ENCODE results near the gene GALNS. TPM values are rescaled to one million over a fixed set of nuclear protein-coding genes. Genes with fewer than 3 reads are reported as not detected.

GALNS gene
- total RNA-seq, 2 experiments from 2014 or later: 29.4 to 35.7 TPM

DNA sequence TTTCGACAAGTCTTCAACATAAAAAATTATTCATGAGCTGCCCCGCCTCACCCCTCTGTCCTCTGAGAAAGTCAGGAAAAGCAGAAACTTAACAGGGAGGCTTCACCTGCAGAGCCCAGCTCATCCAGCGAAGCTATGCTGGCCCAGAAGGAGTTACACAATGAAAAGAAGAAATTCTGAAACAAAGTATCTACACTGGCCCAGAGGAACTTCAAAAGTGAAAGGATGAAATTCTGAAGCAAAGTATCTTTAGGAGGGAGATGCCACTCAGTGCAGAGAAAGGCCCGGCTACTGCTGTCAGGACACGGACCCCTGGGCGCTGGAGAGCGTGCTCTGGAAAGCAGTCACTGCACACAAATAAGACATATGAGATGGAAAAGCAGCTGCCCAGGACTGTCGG is 1.6 kb downstream of the GALNS start:
- no peaks in the 10 kb centered on the region for H3K27me3 Mint-ChIP-seq
- H3K36me3 Mint-ChIP-seq (ENCODE audit: low read depth): peaks cover 10% of the 10 kb centered on the region
- H3K4me1 Mint-ChIP-seq: peaks cover 32% of the 10 kb centered on the region
- DNase-seq: no peak
- H3K4me3 Mint-ChIP-seq: peak overlapping the region; percentile 60
- ChIA-PET CTCF (interaction anchor here (0.8 to 1.4 kb wide), 2 partner anchors 71 to 118 kb away, joined by 3 to 4 read pairs; partner anchors contain the start of gene PIEZO1), POLR2A (no interaction called here)
- H3K9me3 Mint-ChIP-seq: no peaks in the 10 kb centered on the region
- peak overlapping the region; percentile 57 for H3K27ac Mint-ChIP-seq

DNA sequence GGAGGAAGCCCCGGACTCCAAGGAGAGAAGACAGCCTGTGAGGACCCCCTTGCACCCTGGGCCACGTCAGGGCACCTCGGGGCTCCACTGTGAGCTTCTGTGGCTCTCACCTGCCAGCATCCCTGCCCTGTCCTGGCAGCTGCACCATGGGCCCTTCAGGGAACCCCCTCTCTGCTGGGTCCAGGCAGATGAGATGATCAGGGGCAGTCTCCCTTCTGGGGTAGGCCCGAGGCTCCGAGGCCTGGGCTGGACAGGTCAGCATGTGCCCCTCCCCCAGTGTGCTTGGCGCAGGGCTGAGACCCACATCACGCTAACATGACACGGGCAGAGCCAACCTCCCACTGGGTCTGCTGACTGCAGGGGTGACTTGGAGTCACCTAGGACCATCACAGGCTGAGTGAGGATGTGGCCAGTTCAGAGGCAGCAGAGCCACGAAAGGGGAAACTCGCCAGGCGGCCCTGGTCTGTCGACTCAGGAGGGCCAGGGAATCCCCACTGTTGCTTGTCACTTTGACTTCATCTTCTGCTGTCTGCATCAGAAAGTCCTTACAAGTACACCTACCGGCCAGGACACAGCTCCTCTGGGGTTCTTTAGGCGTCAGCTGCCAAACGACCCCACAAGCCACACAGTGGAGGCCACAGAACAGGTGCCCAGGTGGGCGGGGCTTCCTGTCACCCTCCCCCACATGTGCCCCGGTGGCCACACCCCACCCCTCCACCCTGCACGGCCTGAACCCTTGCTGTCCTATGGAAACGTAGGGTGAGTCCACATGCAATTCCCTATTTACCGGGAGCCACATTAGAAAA is 2.2 kb downstream of the GALNS start:
- Mint-ChIP-seq H3K27me3 (no peaks in the 10 kb centered on the region), H3K36me3 (ENCODE audit: low read depth) (peaks cover 10% of the 10 kb centered on the region), H3K9me3 (no peaks in the 10 kb centered on the region), H3K4me1 (peaks cover 32% of the 10 kb centered on the region), H3K27ac (no peak overlapping the region), H3K4me3 (peak overlapping the region; percentile 60)
- peak; percentile 13 for DNase-seq
- ChIA-PET CTCF (interaction anchor here (0.8 to 1.4 kb wide), 5 partner anchors 27 to 117 kb away, joined by 3 to 4 read pairs (median 4); partner anchors contain the start of gene PIEZO1), POLR2A (no interaction called here)

DNA sequence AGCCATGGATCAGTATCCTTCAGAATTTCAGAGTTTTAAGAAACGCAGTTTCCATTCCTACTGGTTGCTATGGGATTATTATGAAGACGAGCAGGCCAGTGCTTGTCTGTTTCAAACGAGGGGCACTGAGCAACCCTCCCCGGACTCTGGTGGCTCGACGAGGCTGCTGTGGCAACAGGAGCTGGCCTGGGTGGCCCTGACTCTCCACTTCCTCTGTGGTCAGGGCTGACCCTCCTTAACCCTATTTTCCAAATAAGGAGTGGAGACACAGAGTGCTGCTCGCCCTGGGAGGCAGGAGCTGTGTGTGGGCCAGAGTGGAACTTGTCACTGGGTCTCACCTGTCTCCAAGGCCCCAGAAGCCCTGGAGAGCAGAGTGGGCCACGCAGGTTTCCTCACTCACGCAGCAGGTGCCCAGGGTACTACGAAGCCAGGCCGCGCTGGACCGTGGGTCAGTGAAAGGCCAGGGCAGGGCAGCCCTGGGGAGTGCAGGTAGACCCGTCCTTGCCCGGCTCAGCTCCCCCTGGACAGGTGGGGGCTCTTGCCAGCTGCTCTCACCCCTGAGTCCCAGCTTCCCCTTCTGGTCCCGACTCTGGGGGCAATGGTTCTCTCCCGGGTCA is 3.3 kb downstream of the GALNS start:
- Mint-ChIP-seq H3K4me3 (no peak overlapping the region), H3K9me3 (no peaks in the 10 kb centered on the region), H3K27ac (no peak overlapping the region), H3K27me3 (no peaks in the 10 kb centered on the region), H3K4me1 (peaks cover 27% of the 10 kb centered on the region), H3K36me3 (ENCODE audit: low read depth) (peaks cover 5% of the 10 kb centered on the region)
- no peak for DNase-seq
- POLR2A ChIA-PET: no interaction called here
- CTCF ChIA-PET: interaction anchor here (0.6 to 1.4 kb wide), 5 partner anchors 13 to 116 kb away, joined by 3 to 4 read pairs (median 4); no protein-coding TSS in a partner anchor

DNA sequence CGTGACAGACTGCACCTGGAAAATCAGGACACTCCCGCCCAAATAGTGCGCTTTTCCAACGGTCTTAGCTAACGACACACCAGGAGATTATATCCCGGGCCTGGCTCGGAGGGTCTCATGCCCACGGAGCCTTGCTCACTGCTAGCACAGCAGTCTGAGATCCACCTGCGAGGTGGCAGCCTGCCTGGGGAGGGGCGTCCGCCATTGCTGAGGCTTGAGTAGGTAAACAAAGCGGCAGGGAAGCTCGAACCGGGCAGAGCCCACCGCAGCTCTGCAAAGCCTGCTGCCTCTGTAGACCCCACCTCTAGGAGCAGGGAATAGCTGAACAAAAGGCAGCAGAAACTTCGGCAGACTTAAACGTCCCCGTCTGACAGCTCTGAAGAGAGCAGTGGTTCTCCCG is 5.1 kb downstream of the GALNS start:
- no peak overlapping the region for H3K4me3 Mint-ChIP-seq
- peaks cover 18% of the 10 kb centered on the region for H3K4me1 Mint-ChIP-seq
- no peaks in the 10 kb centered on the region for H3K36me3 Mint-ChIP-seq (ENCODE audit: low read depth)
- H3K27ac Mint-ChIP-seq: no peak overlapping the region
- H3K27me3 Mint-ChIP-seq: no peaks in the 10 kb centered on the region
- ChIA-PET CTCF (interaction anchor here (1.0 to 1.3 kb wide), 2 partner anchors 11 to 39 kb away, joined by 3 read pairs; no protein-coding TSS in a partner anchor), POLR2A (no interaction called here)
- no peaks in the 10 kb centered on the region for H3K9me3 Mint-ChIP-seq
- no peak for DNase-seq

DNA sequence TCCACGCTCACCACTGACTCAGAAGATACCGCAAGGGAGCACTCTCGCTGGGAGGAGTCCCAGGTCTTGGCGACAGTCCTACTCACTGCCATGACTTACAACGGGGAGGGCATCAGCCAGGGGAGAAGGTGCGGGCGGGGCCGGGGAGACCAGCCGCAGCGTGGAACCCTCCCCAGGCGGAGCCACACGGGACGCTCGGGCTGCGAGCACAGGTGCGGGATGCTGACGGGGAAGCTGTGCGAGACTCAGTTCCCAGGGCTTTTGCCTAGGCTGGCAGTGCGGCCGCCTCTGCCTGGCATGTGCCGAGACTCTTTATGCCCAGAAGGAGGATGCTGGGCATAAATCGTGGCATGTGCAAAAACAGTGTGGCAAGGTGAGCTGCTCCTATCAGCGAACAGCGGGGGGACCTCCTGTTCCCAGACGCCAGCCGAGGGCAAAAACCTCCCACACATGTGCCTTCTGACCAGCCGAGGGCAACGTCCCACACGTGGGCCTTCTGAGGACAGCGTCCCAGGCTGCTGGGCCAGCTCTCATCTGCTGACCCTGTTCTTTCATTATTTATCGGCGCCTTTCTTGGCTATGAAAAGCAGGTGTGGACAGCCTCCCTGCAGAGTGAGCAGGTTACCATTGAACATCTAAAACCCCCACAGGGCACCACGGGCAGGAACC is 6.1 kb downstream of the GALNS start:
- ChIA-PET CTCF (interaction anchor here (1.3 kb wide), 1 partner anchor 10 kb away, joined by 3 read pairs; no protein-coding TSS in a partner anchor), POLR2A (no interaction called here)
- Mint-ChIP-seq H3K9me3 (no peaks in the 10 kb centered on the region), H3K36me3 (ENCODE audit: low read depth) (no peaks in the 10 kb centered on the region), H3K27ac (no peak overlapping the region), H3K4me3 (no peak overlapping the region), H3K4me1 (peaks cover 14% of the 10 kb centered on the region), H3K27me3 (no peaks in the 10 kb centered on the region)
- no peak for DNase-seq

DNA sequence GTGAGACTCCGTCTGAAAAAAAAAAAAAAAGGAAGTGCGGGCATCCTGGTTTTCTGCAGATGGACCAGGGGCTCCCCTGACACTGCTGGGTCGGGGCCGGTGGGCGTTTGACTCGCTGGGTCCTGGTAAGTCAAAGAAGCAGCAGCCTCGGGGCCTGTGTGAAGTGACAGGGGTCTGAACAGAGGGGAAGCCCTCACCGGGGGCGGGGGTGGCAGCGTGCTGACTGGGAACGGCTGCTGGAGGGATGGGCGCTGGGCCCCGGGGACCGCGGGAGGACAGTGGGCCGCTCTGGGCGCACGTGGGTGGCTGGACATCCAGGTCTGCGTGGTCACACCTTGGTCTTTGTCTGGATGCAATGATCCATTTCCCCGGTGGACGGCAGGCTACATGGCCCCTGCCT is 8.2 kb downstream of the GALNS start:
- no peak for DNase-seq

DNA sequence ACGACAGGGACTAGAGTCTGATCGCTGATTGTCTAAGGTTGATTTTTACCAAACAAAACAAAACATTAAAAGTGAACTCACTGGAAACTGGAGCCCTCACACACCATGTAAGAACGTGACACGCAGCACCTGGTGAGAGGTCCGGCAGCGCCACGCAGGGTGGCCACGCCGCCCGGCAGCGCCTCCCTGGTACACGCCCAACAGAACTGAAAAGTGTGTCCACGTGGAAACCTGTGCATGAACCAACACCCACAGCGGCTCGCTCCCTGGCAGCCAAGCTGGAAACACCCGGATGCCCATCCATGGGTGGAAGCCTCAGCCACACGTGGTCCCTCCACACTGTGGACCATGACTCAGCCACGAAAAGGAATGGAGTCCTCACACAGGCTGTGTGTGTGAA is 9.1 kb downstream of the GALNS start:
- no peak for DNase-seq

More for the DNA sequence above, 8.2 kb downstream of the GALNS start:
- CTCF ChIA-PET: no interaction called here
- H3K4me3 Mint-ChIP-seq: no peak overlapping the region
- POLR2A ChIA-PET: no interaction called here
- no peak overlapping the region for H3K27ac Mint-ChIP-seq
- no peaks in the 10 kb centered on the region for H3K27me3 Mint-ChIP-seq
- peaks cover 1% of the 10 kb centered on the region for H3K4me1 Mint-ChIP-seq
- no peaks in the 10 kb centered on the region for H3K36me3 Mint-ChIP-seq (ENCODE audit: low read depth)
- no peaks in the 10 kb centered on the region for H3K9me3 Mint-ChIP-seq

DNA sequence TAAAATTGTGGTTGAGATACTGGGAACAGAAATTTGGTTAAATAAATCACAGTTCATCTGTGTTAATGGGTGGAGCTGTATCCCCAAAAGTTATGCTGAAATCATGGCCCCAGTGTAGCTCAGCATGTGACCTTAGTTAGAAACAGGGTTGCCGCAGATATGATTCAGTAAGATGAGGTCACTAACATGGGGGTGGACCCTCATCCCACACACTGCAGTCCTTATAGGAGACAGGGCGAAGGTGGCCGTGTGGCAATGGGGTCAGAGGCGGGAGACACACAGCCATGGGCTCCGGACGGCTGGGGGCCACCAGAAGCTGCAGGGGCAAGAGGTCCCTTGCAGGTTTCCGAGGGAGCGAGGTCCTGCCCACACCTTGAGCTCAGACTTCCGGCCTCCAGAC is 10.7 kb downstream of the GALNS start:
- CTCF ChIA-PET: interaction anchor here (0.9 kb wide), 1 partner anchor 11 kb away, joined by 3 read pairs; the partner anchor contains the start of gene TRAPPC2L

More for the DNA sequence above, 9.1 kb downstream of the GALNS start:
- Mint-ChIP-seq H3K4me1 (peaks cover 1% of the 10 kb centered on the region), H3K27ac (no peak overlapping the region), H3K4me3 (no peak overlapping the region), H3K36me3 (ENCODE audit: low read depth) (no peaks in the 10 kb centered on the region), H3K9me3 (no peaks in the 10 kb centered on the region), H3K27me3 (no peaks in the 10 kb centered on the region)
- ChIA-PET CTCF (no interaction called here), POLR2A (no interaction called here)

DNA sequence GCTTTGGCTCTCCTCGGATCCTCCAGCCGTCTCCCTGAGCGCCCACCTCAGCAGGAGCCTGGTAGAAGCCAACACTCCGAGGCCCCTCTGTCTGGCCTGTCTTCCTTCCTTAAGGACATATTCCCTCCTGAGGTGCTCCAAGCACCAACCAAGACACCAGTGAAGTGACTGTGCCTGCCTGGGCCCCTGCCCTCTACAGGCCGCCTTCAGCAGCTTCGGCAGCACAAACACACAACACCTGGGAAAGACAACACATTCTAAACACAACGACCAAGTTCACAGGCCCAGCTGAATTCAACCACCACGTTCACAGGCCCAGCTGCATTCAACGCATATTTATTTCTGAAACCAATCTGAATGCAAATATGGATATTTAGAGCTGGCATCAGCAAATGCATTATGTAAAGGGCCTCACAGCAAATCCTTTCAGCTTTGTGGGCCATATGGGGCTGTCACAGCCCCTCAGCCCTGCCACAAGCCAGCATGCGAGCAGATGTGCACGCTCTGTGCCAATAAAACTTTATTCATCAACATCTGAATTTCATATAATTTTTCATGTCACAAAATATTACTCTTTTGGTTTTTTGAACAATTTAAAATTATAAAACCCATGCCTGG is 12.2 kb downstream of the GALNS start:
- POLR2A ChIA-PET: no interaction called here
- no peak overlapping the region for H3K4me3 Mint-ChIP-seq
- H3K9me3 Mint-ChIP-seq: no peaks in the 10 kb centered on the region
- H3K27me3 Mint-ChIP-seq: no peaks in the 10 kb centered on the region
- DNase-seq: no peak
- H3K36me3 Mint-ChIP-seq (ENCODE audit: low read depth): no peaks in the 10 kb centered on the region
- no peaks in the 10 kb centered on the region for H3K4me1 Mint-ChIP-seq
- H3K27ac Mint-ChIP-seq: no peak overlapping the region
- CTCF ChIA-PET: no interaction called here

More for the DNA sequence above, 10.7 kb downstream of the GALNS start:
- Mint-ChIP-seq H3K27me3 (no peaks in the 10 kb centered on the region), H3K4me3 (no peak overlapping the region), H3K9me3 (no peaks in the 10 kb centered on the region), H3K27ac (no peak overlapping the region), H3K36me3 (ENCODE audit: low read depth) (no peaks in the 10 kb centered on the region), H3K4me1 (no peaks in the 10 kb centered on the region)
- DNase-seq: no peak
- POLR2A ChIA-PET: no interaction called here

DNA sequence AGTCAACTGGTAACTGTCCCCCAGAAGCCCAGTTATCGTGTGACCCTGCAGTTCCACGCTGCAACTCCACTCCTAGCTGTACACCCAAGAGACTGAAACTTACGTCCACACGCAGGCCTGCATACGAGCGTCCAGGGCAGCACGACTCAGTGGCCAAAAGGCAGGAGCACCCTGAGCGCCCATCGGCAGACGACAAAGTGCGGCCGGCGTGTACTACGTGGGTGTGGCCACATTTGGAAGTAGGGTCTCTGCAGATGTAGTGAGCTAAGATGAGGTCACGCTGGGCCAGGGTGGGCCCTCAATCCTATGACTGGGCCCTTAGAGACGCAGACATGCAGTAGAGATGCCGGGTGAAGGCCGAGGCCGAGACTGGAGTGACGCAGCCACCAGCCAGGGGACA is 13.5 kb downstream of the GALNS start:
- Mint-ChIP-seq H3K9me3 (no peaks in the 10 kb centered on the region), H3K4me1 (no peaks in the 10 kb centered on the region), H3K4me3 (no peak overlapping the region), H3K27me3 (no peaks in the 10 kb centered on the region), H3K36me3 (ENCODE audit: low read depth) (no peaks in the 10 kb centered on the region), H3K27ac (no peak overlapping the region)
- ChIA-PET CTCF (no interaction called here), POLR2A (no interaction called here)
- no peak for DNase-seq

DNA sequence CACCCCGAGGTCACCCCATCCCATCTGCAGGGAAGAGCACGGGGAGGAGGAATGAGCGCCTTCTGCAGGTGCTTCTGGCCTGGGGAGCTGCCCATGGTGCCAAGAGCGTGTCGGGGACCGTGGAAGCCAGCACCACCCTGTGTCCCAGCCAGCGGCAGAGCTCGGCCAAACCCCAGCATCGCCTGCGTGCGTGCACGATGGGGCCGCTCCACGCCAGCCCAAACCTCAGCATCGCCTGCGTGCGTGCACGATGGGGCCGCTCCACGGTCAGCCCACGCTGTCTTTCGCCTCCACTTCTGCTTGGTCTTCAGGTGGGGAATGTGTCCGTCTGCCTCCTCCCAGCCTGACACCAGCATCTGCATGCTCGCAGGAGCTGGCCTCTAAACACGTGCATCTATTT is 13.9 kb downstream of the GALNS start:
- ChIA-PET POLR2A (no interaction called here), CTCF (no interaction called here)
- no peak for DNase-seq
- Mint-ChIP-seq H3K36me3 (ENCODE audit: low read depth) (no peaks in the 10 kb centered on the region), H3K4me1 (no peaks in the 10 kb centered on the region), H3K27ac (no peak overlapping the region), H3K4me3 (no peak overlapping the region), H3K27me3 (no peaks in the 10 kb centered on the region), H3K9me3 (no peaks in the 10 kb centered on the region)

DNA sequence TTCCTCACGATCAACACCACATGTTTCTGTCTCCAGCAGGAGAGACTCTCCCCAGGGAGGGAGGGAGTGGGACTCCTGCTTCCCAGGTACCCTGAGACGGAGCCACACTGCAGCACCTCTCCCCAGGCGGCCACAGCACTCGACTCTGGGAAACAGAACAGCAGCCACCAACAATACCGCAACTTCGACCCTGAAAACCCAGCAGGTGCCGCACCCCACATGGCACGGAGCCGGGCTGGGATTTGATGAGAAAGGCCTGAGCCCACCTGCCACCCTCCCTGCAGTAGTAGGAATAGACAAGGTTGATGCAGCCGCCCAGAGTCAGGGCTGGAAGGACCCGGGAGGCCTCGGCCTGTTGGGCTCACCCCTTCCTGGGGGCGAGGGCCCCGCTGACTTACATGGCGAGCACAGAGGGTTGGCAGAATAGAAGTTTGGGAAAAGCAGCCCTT is 14.4 kb downstream of the GALNS start:
- POLR2A ChIA-PET: no interaction called here
- H3K4me3 Mint-ChIP-seq: no peak overlapping the region
- no peaks in the 10 kb centered on the region for H3K36me3 Mint-ChIP-seq (ENCODE audit: low read depth)
- no peaks in the 10 kb centered on the region for H3K4me1 Mint-ChIP-seq
- no peak overlapping the region for H3K27ac Mint-ChIP-seq
- H3K27me3 Mint-ChIP-seq: no peaks in the 10 kb centered on the region
- no peak for DNase-seq
- CTCF ChIA-PET: no interaction called here
- H3K9me3 Mint-ChIP-seq: no peaks in the 10 kb centered on the region

Measured in activated CD4-positive, alpha-beta T cell treated with anti-CD3 and anti-CD28 coated beads, Interleukin-2, amount 10 ng/mL, durations not matched to agents 7 days and 5 days (primary cell).